ENCODE data around the gene AP3D1.
"Not testable (repeated sequence)": the region's sequence is repeated elsewhere in the genome, so short reads cannot be mapped to it uniquely, and the experiment has no call there.

The AP3D1 gene

GRCh38 chr19:2149980-2150793, 1.2 kb downstream of the AP3D1 start:
- peak; percentile 44 for DNase-seq

- no peak for DNase-seq
These were observed 2.8 kb downstream of the AP3D1 start for GRCh38 chr19:2148482-2149135.

- no peak for DNase-seq
These were observed 5.5 kb downstream of the AP3D1 start for GRCh38 chr19:2145831-2146241.

GRCh38 chr19:2144190-2144589, 7.2 kb downstream of the AP3D1 start:
- no peak for DNase-seq

- no peak for DNase-seq
These were observed 9.1 kb downstream of the AP3D1 start for GRCh38 chr19:2142173-2142829.

GRCh38 chr19:2140138-2140569, 11.2 kb downstream of the AP3D1 start:
- DNase-seq: no peak

- no peak for DNase-seq
These were observed 11.8 kb downstream of the AP3D1 start for GRCh38 chr19:2139385-2140137.

- no peak for DNase-seq
These were observed 13.2 kb downstream of the AP3D1 start for GRCh38 chr19:2138061-2138728.

- no peak for DNase-seq
These were observed 14.6 kb downstream of the AP3D1 start for GRCh38 chr19:2136796-2137195.

- DNase-seq: no peak
These were observed 15.6 kb downstream of the AP3D1 start for GRCh38 chr19:2135474-2136402.

GRCh38 chr19:2132731-2133490, 18.5 kb downstream of the AP3D1 start:
- DNase-seq: no peak

- no peak for DNase-seq
These were observed 19.2 kb downstream of the AP3D1 start for GRCh38 chr19:2132191-2132590.

- not testable (repeated sequence) for DNase-seq
These were observed 20.1 kb downstream of the AP3D1 start for GRCh38 chr19:2131012-2131975.

- DNase-seq: no peak
These were observed 21.2 kb downstream of the AP3D1 start for GRCh38 chr19:2129892-2130770.

GRCh38 chr19:2129486-2129885, 21.9 kb downstream of the AP3D1 start:
- DNase-seq: no peak

GRCh38 chr19:2129022-2129421, 22.3 kb downstream of the AP3D1 start:
- DNase-seq: no peak

GRCh38 chr19:2128252-2128651, 23.1 kb downstream of the AP3D1 start:
- not testable (repeated sequence) for DNase-seq

GRCh38 chr19:2127758-2128157, 23.6 kb downstream of the AP3D1 start:
- no peak for DNase-seq

Measured in activated CD4-positive, alpha-beta T cell treated with anti-CD3 and anti-CD28 coated beads, Interleukin-2, Interleukin-6, amounts not matched to agents 100 ng/mL and 50 ng/mL, durations not matched to agents 16 hours and 8 hours (primary cell).